Left ventricle myocardium inferior (tissue), 1 donor: Measurements from ENCODE around the gene ITPA. TPM values are rescaled to one million over a fixed set of nuclear protein-coding genes. Genes with fewer than 3 reads are reported as not detected.

Source experiments
- DNase-seq: peaks from one replicate; pipeline ENCODE4 v3.0.0-alpha.2; 2020
- H3K27ac ChIP-seq: fragments of 200-600 bp; replicated peaks from 2 replicates; pipeline ENCODE4 v1.8.0; 2021
- H3K27me3 ChIP-seq: fragments of 200-600 bp; 2 replicates; pipeline ENCODE4 v1.8.0; 2021; ENCODE audit warnings: low read depth
- H3K36me3 ChIP-seq: fragments of 200-600 bp; 2 replicates; pipeline ENCODE4 v1.8.0; 2021
- H3K4me1 ChIP-seq: fragments of 200-600 bp; 2 replicates; pipeline ENCODE4 v1.8.0; 2021
- H3K4me3 ChIP-seq: fragments of 200-600 bp; 2 replicates; pipeline ENCODE4 v1.8.0; 2021; ENCODE audit warnings: mild to moderate bottlenecking, moderate library complexity
- H3K9me3 ChIP-seq: fragments of 200-600 bp; replicated peaks from 2 replicates; pipeline ENCODE4 v1.8.0; 2021
- CTCF ChIP-seq: fragments of 200-600 bp; IDR thresholded peaks from 2 replicates; pipeline ENCODE4 v1.8.0; 2021; ENCODE audit warnings: antibody characterized with exemption, mild to moderate bottlenecking, borderline replicate concordance
- intact Hi-C: fragments of 100-400 bp; cut with micrococcal nuclease; formaldehyde crosslinking; loops from one replicate; pipeline ENCODE4 v1.11.0; 2022
- total RNA-seq: library from RNA; stranded (reverse); fragmentation: NEBNext Ultra II Directional; extraction: Animal tissue kit (Norgen Biotek cat#: 25700); gene quantifications from one replicate; pipeline ENCODE4 v1.2.1, GENCODE V29; 2021
- donor health status: DM: no; HTN: yes; CAD: no; lungs with severe emphysema.

The ITPA gene
- total RNA-seq, 1 donor from 2014 or later, result 17.2 TPM

GRCh38 chr20:3224681-3225421 lies 15.6 kb downstream of the ITPA start:
- intact Hi-C loops, result no loop called here
- H3K4me1 ChIP-seq, result peaks cover 13% of the 10 kb centered on the region
- no peak for DNase-seq
- H3K36me3 ChIP-seq, result peaks cover 27% of the 10 kb centered on the region
- H3K4me3 ChIP-seq, result no peak overlapping the region
- H3K9me3 ChIP-seq, result no peaks in the 10 kb centered on the region
- no peak for TF ChIP-seq CTCF
- no peaks in the 10 kb centered on the region for H3K27me3 ChIP-seq
- no peak overlapping the region for H3K27ac ChIP-seq

GRCh38 chr20:3226093-3226492 lies 16.8 kb downstream of the ITPA start:
- H3K27ac ChIP-seq, result no peak overlapping the region
- no peak for DNase-seq
- no peak overlapping the region for H3K4me3 ChIP-seq
- H3K36me3 ChIP-seq, result peaks cover 15% of the 10 kb centered on the region
- intact Hi-C loops, result no loop called here
- H3K27me3 ChIP-seq, result no peaks in the 10 kb centered on the region
- no peak for TF ChIP-seq CTCF
- peaks cover 13% of the 10 kb centered on the region for H3K4me1 ChIP-seq
- no peaks in the 10 kb centered on the region for H3K9me3 ChIP-seq

GRCh38 chr20:3226864-3227263 lies 17.6 kb downstream of the ITPA start:
- intact Hi-C loops, result no loop called here

GRCh38 chr20:3227506-3227905 lies 18.2 kb downstream of the ITPA start:
- no peaks in the 10 kb centered on the region for H3K9me3 ChIP-seq
- H3K4me3 ChIP-seq, result no peak overlapping the region
- intact Hi-C loops, result no loop called here
- H3K4me1 ChIP-seq, result peaks cover 11% of the 10 kb centered on the region
- H3K27me3 ChIP-seq, result no peaks in the 10 kb centered on the region
- no peak for DNase-seq
- TF ChIP-seq CTCF, result no peak
- H3K36me3 ChIP-seq, result peaks cover 1% of the 10 kb centered on the region
- no peak overlapping the region for H3K27ac ChIP-seq

More at GRCh38 chr20:3226864-3227263, 17.6 kb downstream of the ITPA start:
- Histone ChIP-seq H3K4me3 (no peak overlapping the region), H3K36me3 (peaks cover 8% of the 10 kb centered on the region), H3K27me3 (no peaks in the 10 kb centered on the region), H3K27ac (no peak overlapping the region), H3K4me1 (peaks cover 13% of the 10 kb centered on the region), H3K9me3 (no peaks in the 10 kb centered on the region)
- TF ChIP-seq CTCF, result no peak
- no peak for DNase-seq

- Histone ChIP-seq H3K4me3 (no peak overlapping the region), H3K36me3 (no peaks in the 10 kb centered on the region), H3K27me3 (no peaks in the 10 kb centered on the region), H3K9me3 (no peaks in the 10 kb centered on the region), H3K4me1 (peaks cover 4% of the 10 kb centered on the region), H3K27ac (no peak overlapping the region)
- no peak for TF ChIP-seq CTCF
- intact Hi-C loops, result no loop called here
- no peak for DNase-seq
Measured at GRCh38 chr20:3227936-3228749, 18.8 kb downstream of the ITPA start.
